GM23338 (cell line): ENCODE data around the gene KLRF2. TPM values are rescaled to one million over a fixed set of nuclear protein-coding genes. Genes with fewer than 3 reads are reported as not detected.

Experiments
- ATAC-seq: fragments of 200-7000 bp; cut with Tn5 transposase; 3 replicates; pipeline ENCODE4 v1.9.1; 2020
- DNase-seq: peaks from one replicate; pipeline ENCODE4 v3.0.0-alpha.2; 2015; ENCODE audit warnings: low spot score
- H2AFZ ChIP-seq: fragments of 200-600 bp; sonication (generic); 2 replicates; pipeline ENCODE4 v1.8.0; 2016; ENCODE audit warnings: antibody characterized with exemption, mild to moderate bottlenecking, moderate library complexity
- H3F3A ChIP-seq: fragments of 200-600 bp; sonication (generic); replicated peaks from 2 replicates; pipeline ENCODE4 v1.8.0; 2017; ENCODE audit warnings: antibody characterized with exemption, mixed run types, low read depth
- H3K27ac ChIP-seq: fragments of 200-600 bp; sonication (generic); 2 replicates; pipeline ENCODE4 v1.6.1; 2016; ENCODE audit warnings: low read depth
- H3K27me3 ChIP-seq: fragments of 200-600 bp; sonication (generic); 2 replicates; pipeline ENCODE4 v1.8.0; 2016; ENCODE audit warnings: mild to moderate bottlenecking, mixed run types, moderate library complexity; ENCODE audit not compliant: insufficient read depth
- H3K36me3 ChIP-seq: fragments of 200-600 bp; sonication (generic); 2 replicates; pipeline ENCODE4 v1.8.0; 2016; ENCODE audit warnings: mild to moderate bottlenecking; ENCODE audit not compliant: insufficient read depth
- H3K4me1 ChIP-seq: fragments of 200-600 bp; sonication (generic); 2 replicates; pipeline ENCODE4 v1.8.0; 2016; ENCODE audit warnings: mild to moderate bottlenecking, moderate library complexity; ENCODE audit not compliant: insufficient read depth
- H3K4me2 ChIP-seq: fragments of 200-600 bp; sonication (generic); 2 replicates; pipeline ENCODE4 v1.7.1; 2017; ENCODE audit warnings: mixed run types
- H3K4me3 ChIP-seq: fragments of 200-600 bp; sonication (generic); 2 replicates; pipeline ENCODE4 v1.6.1; 2016; ENCODE audit warnings: mixed run types
- H3K79me2 ChIP-seq: fragments of 200-600 bp; sonication (generic); replicated peaks from 2 replicates; pipeline ENCODE4 v1.8.0; 2017; ENCODE audit warnings: mild to moderate bottlenecking; ENCODE audit not compliant: insufficient read depth
- H3K9me2 ChIP-seq: fragments of 200-600 bp; sonication (generic); 2 replicates; pipeline ENCODE4 v1.8.0; 2017; ENCODE audit not compliant: insufficient read depth
- H4K20me1 ChIP-seq: fragments of 200-600 bp; sonication (generic); replicated peaks from 2 replicates; pipeline ENCODE4 v1.8.0; 2017; ENCODE audit warnings: mild to moderate bottlenecking; ENCODE audit not compliant: insufficient read depth
- H3K27ac Mint-ChIP-seq: 2 replicates; pipeline ENCODE4 v1.8.0; 2020; ENCODE audit warnings: inconsistent platforms, mild to moderate bottlenecking, moderate library complexity, mixed read lengths
- H3K27me3 Mint-ChIP-seq: 3 replicates; pipeline ENCODE4 v1.8.0; 2022; ENCODE audit warnings: low read depth, mild to moderate bottlenecking, moderate library complexity, mixed read lengths, inconsistent platforms; ENCODE audit not compliant: insufficient read depth, poor library complexity
- H3K36me3 Mint-ChIP-seq: 3 replicates; pipeline ENCODE4 v1.8.0; 2021; ENCODE audit warnings: low read depth, mild to moderate bottlenecking, inconsistent platforms, moderate library complexity, mixed read lengths
- H3K4me1 Mint-ChIP-seq: 3 replicates; pipeline ENCODE4 v1.8.0; 2020; ENCODE audit warnings: mild to moderate bottlenecking, inconsistent platforms, mixed read lengths
- H3K4me3 Mint-ChIP-seq: 3 replicates; pipeline ENCODE4 v1.8.0; 2021; ENCODE audit warnings: moderate library complexity, mild to moderate bottlenecking, inconsistent platforms, mixed read lengths
- H3K9me3 Mint-ChIP-seq: 3 replicates; pipeline ENCODE4 v1.8.0; 2020; ENCODE audit warnings: moderate library complexity, mild to moderate bottlenecking, inconsistent platforms, mixed read lengths
- CREB1 ChIP-seq: fragments of 250-450 bp; sonication (Bioruptor Pico); IDR thresholded peaks from 2 replicates; pipeline ENCODE4 v1.5.0; 2020; ENCODE audit warnings: low read depth, mild to moderate bottlenecking, moderate library complexity
- EZH2 ChIP-seq: fragments of 200-600 bp; sonication (generic); IDR thresholded peaks from one replicate; pipeline ENCODE4 v1.8.0; 2017; ENCODE audit warnings: antibody characterized with exemption, mild to moderate bottlenecking, low read depth; ENCODE audit not compliant: unreplicated experiment
- EZH2phosphoT487 ChIP-seq: fragments of 200-600 bp; sonication (generic); IDR thresholded peaks from one replicate; pipeline ENCODE4 v1.8.1; 2018; ENCODE audit warnings: antibody characterized with exemption; ENCODE audit not compliant: unreplicated experiment
- JUNB ChIP-seq: IDR thresholded peaks from one replicate; pipeline ENCODE4 v1.6.1; 2016; ENCODE audit warnings: antibody characterized with exemption; ENCODE audit not compliant: unreplicated experiment
- NANOG ChIP-seq: IDR thresholded peaks from 2 replicates; pipeline ENCODE4 v1.6.1; 2016; ENCODE audit warnings: antibody characterized with exemption, borderline replicate concordance
- POLR2AphosphoS5 ChIP-seq: IDR thresholded peaks from 2 replicates; pipeline ENCODE4 v1.6.1; 2016; ENCODE audit warnings: antibody characterized with exemption, low read depth
- STAT1 ChIP-seq: IDR thresholded peaks from one replicate; pipeline ENCODE4 v1.6.1; 2016; ENCODE audit warnings: antibody characterized with exemption; ENCODE audit not compliant: unreplicated experiment
- ZNF114 ChIP-seq: fragments of 250-450 bp; sonication (Bioruptor Pico); IDR thresholded peaks from 2 replicates; pipeline ENCODE4 v1.5.0; 2020; ENCODE audit warnings: mild to moderate bottlenecking, moderate library complexity
- ZNF331 ChIP-seq: fragments of 250-450 bp; sonication (Bioruptor Pico); IDR thresholded peaks from 2 replicates; pipeline ENCODE4 v1.5.0; 2020; ENCODE audit warnings: low read depth, mild to moderate bottlenecking, moderate library complexity
- polyA plus RNA-seq: library from polyadenylated mRNA; unstranded; fragments of >200 nt; fragmentation: Nextera tagmentation; extraction: Ambion mirVana; gene quantifications from 2 replicates; pipeline ENCODE4 v1.2.1, GENCODE V29; 2016
- total RNA-seq: library from RNA; depleted of rRNA; stranded (reverse); fragments of >200 nt; shearing (Covaris generic); gene quantifications from 2 replicates; pipeline ENCODE4 v1.2.3, GENCODE V29; 2014
- TF ChIP-seq, protein P1 (sequence below), 2 experiments: fragments of 200-600 bp in 1 of 2; sonication (generic) in 1 of 2; conservative IDR thresholded peaks; 2 replicates each; pipeline versions ENCODE4 v1.5.1 to v1.6.1; 2016 to 2017; ENCODE audit warnings: antibody characterized with exemption in 2 of 2, low read depth in 2 of 2, mild to moderate bottlenecking in 2 of 2, moderate library complexity in 1 of 2
- TF ChIP-seq, protein P2 (sequence below): IDR thresholded peaks from 2 replicates; pipeline ENCODE4 v1.6.1; 2016; ENCODE audit warnings: antibody characterized with exemption
- TF ChIP-seq, protein P3 (sequence below): IDR thresholded peaks from one replicate; pipeline ENCODE4 v1.6.1; 2018; ENCODE audit warnings: antibody characterized with exemption; ENCODE audit not compliant: unreplicated experiment
- TF ChIP-seq, protein P4 (sequence below): fragments of 250-450 bp; sonication (Bioruptor Pico); IDR thresholded peaks from 2 replicates; pipeline ENCODE4 v1.5.0; 2020; ENCODE audit warnings: mild to moderate bottlenecking, moderate library complexity

KLRF2 gene
- total and polyA plus RNA-seq, 2 experiments from 2014 or later = not detected

DNA sequence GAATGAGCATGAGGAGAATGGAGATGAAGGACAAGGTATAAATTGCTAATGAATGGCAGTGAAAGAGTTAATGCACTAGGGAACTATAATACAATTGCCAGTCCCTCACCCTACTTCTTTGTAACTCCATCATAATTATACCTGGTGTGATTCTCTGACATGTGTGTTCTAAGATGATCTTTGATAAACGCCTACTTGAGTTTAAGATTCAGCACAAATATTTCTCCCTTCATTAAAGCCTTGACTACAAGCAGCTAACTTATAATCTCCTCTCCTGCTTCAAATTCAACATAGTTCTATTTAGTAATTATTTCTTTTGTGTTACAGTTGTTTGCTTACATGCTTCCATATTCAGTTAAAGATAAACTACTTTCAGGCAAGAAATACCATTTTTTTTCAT lies 60.5 kb downstream of the KLRF2 start:
- 0 out of 3 replicates have a peak, but pooled peaks cover 4% of the 10 kb centered on the region for H3K9me3 Mint-ChIP-seq
- no peak for TF ChIP-seq POLR2AphosphoS5
- no peak for TF ChIP-seq ZNF331
- TF ChIP-seq, protein P1, sequence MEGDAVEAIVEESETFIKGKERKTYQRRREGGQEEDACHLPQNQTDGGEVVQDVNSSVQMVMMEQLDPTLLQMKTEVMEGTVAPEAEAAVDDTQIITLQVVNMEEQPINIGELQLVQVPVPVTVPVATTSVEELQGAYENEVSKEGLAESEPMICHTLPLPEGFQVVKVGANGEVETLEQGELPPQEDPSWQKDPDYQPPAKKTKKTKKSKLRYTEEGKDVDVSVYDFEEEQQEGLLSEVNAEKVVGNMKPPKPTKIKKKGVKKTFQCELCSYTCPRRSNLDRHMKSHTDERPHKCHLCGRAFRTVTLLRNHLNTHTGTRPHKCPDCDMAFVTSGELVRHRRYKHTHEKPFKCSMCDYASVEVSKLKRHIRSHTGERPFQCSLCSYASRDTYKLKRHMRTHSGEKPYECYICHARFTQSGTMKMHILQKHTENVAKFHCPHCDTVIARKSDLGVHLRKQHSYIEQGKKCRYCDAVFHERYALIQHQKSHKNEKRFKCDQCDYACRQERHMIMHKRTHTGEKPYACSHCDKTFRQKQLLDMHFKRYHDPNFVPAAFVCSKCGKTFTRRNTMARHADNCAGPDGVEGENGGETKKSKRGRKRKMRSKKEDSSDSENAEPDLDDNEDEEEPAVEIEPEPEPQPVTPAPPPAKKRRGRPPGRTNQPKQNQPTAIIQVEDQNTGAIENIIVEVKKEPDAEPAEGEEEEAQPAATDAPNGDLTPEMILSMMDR (conservative IDR thresholded peaks at IDR 0.05; ENCODE audit: low read depth in 2 of 2) = no peak
- TF ChIP-seq NANOG = no peak
- TF ChIP-seq, protein P2, sequence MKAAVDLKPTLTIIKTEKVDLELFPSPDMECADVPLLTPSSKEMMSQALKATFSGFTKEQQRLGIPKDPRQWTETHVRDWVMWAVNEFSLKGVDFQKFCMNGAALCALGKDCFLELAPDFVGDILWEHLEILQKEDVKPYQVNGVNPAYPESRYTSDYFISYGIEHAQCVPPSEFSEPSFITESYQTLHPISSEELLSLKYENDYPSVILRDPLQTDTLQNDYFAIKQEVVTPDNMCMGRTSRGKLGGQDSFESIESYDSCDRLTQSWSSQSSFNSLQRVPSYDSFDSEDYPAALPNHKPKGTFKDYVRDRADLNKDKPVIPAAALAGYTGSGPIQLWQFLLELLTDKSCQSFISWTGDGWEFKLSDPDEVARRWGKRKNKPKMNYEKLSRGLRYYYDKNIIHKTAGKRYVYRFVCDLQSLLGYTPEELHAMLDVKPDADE = no peak
- no peak for TF ChIP-seq EZH2phosphoT487
- no peak for TF ChIP-seq ZNF114 (CRISPR knock-in tag)
- no peak for TF ChIP-seq STAT1
- no peak for TF ChIP-seq EZH2
- TF ChIP-seq CREB1 (CRISPR knock-in tag) = no peak
- TF ChIP-seq, protein P3, sequence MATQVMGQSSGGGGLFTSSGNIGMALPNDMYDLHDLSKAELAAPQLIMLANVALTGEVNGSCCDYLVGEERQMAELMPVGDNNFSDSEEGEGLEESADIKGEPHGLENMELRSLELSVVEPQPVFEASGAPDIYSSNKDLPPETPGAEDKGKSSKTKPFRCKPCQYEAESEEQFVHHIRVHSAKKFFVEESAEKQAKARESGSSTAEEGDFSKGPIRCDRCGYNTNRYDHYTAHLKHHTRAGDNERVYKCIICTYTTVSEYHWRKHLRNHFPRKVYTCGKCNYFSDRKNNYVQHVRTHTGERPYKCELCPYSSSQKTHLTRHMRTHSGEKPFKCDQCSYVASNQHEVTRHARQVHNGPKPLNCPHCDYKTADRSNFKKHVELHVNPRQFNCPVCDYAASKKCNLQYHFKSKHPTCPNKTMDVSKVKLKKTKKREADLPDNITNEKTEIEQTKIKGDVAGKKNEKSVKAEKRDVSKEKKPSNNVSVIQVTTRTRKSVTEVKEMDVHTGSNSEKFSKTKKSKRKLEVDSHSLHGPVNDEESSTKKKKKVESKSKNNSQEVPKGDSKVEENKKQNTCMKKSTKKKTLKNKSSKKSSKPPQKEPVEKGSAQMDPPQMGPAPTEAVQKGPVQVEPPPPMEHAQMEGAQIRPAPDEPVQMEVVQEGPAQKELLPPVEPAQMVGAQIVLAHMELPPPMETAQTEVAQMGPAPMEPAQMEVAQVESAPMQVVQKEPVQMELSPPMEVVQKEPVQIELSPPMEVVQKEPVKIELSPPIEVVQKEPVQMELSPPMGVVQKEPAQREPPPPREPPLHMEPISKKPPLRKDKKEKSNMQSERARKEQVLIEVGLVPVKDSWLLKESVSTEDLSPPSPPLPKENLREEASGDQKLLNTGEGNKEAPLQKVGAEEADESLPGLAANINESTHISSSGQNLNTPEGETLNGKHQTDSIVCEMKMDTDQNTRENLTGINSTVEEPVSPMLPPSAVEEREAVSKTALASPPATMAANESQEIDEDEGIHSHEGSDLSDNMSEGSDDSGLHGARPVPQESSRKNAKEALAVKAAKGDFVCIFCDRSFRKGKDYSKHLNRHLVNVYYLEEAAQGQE = no peak
- no peak for TF ChIP-seq JUNB
- TF ChIP-seq, protein P4, sequence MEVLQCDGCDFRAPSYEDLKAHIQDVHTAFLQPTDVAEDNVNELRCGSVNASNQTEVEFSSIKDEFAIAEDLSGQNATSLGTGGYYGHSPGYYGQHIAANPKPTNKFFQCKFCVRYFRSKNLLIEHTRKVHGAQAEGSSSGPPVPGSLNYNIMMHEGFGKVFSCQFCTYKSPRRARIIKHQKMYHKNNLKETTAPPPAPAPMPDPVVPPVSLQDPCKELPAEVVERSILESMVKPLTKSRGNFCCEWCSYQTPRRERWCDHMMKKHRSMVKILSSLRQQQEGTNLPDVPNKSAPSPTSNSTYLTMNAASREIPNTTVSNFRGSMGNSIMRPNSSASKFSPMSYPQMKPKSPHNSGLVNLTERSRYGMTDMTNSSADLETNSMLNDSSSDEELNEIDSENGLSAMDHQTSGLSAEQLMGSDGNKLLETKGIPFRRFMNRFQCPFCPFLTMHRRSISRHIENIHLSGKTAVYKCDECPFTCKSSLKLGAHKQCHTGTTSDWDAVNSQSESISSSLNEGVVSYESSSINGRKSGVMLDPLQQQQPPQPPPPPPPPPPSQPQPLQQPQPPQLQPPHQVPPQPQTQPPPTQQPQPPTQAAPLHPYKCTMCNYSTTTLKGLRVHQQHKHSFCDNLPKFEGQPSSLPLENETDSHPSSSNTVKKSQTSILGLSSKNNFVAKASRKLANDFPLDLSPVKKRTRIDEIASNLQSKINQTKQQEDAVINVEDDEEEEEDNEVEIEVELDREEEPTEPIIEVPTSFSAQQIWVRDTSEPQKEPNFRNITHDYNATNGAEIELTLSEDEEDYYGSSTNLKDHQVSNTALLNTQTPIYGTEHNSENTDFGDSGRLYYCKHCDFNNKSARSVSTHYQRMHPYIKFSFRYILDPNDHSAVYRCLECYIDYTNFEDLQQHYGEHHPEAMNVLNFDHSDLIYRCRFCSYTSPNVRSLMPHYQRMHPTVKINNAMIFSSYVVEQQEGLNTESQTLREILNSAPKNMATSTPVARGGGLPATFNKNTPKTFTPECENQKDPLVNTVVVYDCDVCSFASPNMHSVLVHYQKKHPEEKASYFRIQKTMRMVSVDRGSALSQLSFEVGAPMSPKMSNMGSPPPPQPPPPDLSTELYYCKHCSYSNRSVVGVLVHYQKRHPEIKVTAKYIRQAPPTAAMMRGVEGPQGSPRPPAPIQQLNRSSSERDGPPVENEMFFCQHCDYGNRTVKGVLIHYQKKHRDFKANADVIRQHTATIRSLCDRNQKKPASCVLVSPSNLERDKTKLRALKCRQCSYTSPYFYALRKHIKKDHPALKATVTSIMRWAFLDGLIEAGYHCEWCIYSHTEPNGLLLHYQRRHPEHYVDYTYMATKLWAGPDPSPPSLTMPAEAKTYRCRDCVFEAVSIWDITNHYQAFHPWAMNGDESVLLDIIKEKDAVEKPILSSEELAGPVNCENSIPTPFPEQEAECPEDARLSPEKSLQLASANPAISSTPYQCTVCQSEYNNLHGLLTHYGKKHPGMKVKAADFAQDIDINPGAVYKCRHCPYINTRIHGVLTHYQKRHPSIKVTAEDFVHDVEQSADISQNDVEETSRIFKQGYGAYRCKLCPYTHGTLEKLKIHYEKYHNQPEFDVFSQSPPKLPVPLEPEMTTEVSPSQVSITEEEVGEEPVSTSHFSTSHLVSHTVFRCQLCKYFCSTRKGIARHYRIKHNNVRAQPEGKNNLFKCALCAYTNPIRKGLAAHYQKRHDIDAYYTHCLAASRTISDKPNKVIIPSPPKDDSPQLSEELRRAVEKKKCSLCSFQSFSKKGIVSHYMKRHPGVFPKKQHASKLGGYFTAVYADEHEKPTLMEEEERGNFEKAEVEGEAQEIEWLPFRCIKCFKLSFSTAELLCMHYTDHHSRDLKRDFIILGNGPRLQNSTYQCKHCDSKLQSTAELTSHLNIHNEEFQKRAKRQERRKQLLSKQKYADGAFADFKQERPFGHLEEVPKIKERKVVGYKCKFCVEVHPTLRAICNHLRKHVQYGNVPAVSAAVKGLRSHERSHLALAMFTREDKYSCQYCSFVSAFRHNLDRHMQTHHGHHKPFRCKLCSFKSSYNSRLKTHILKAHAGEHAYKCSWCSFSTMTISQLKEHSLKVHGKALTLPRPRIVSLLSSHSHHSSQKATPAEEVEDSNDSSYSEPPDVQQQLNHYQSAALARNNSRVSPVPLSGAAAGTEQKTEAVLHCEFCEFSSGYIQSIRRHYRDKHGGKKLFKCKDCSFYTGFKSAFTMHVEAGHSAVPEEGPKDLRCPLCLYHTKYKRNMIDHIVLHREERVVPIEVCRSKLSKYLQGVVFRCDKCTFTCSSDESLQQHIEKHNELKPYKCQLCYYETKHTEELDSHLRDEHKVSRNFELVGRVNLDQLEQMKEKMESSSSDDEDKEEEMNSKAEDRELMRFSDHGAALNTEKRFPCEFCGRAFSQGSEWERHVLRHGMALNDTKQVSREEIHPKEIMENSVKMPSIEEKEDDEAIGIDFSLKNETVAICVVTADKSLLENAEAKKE (CRISPR knock-in tag) = no peak
- ATAC-seq = no peak
- no peaks in the 10 kb centered on the region for H3K36me3 Mint-ChIP-seq
- Histone ChIP-seq H3K9me2 (no peaks in the 10 kb centered on the region), H3K4me3 (no peak overlapping the region), H3F3A (no peaks in the 10 kb centered on the region), H4K20me1 (no peaks in the 10 kb centered on the region), H3K27ac (no peak overlapping the region), H3K4me2 (no peak overlapping the region), H3K36me3 (no peaks in the 10 kb centered on the region), H3K4me1 (no peaks in the 10 kb centered on the region), H3K79me2 (no peaks in the 10 kb centered on the region), H2AFZ (no peak overlapping the region), H3K27me3 (no peaks in the 10 kb centered on the region)
- no peaks in the 10 kb centered on the region for H3K27me3 Mint-ChIP-seq
- DNase-seq = no peak
- H3K4me1 Mint-ChIP-seq = no peaks in the 10 kb centered on the region
- no peak overlapping the region for H3K4me3 Mint-ChIP-seq
- no peak overlapping the region for H3K27ac Mint-ChIP-seq
